ENCODE results near the gene MGAT5.
"Not testable (repeated sequence)": the region's sequence is repeated elsewhere in the genome, so short reads cannot be mapped to it uniquely, and the experiment has no call there.

The MGAT5 gene

GRCh38 chr2:134281815-134282419, 28.0 kb downstream of the MGAT5 start:
- DNase-seq = no peak

GRCh38 chr2:134282629-134283400, 28.9 kb downstream of the MGAT5 start:
- no peak for DNase-seq

- DNase-seq = no peak
Measured at GRCh38 chr2:134283661-134284060, 29.8 kb downstream of the MGAT5 start.

GRCh38 chr2:134284119-134284670, 30.3 kb downstream of the MGAT5 start:
- DNase-seq = no peak

GRCh38 chr2:134287323-134287722, 33.5 kb downstream of the MGAT5 start:
- no peak for DNase-seq

GRCh38 chr2:134288814-134289213, 34.9 kb downstream of the MGAT5 start:
- DNase-seq = no peak

GRCh38 chr2:134289225-134289624, 35.4 kb downstream of the MGAT5 start:
- DNase-seq = no peak

GRCh38 chr2:134290358-134290757, 36.5 kb downstream of the MGAT5 start:
- no peak for DNase-seq

GRCh38 chr2:134292514-134292913, 38.6 kb downstream of the MGAT5 start:
- no peak for DNase-seq

GRCh38 chr2:134293719-134294537, 40.1 kb downstream of the MGAT5 start:
- no peak for DNase-seq

GRCh38 chr2:134294598-134294997, 40.7 kb downstream of the MGAT5 start:
- not testable (repeated sequence) for DNase-seq

GRCh38 chr2:134295441-134295840, 41.6 kb downstream of the MGAT5 start:
- no peak for DNase-seq

- no peak for DNase-seq
Measured at GRCh38 chr2:134296301-134296700, 42.4 kb downstream of the MGAT5 start.

GRCh38 chr2:134299334-134299733, 45.5 kb downstream of the MGAT5 start:
- no peak for DNase-seq

- no peak for DNase-seq
Measured at GRCh38 chr2:134300585-134300984, 46.7 kb downstream of the MGAT5 start.

GRCh38 chr2:134301099-134301927, 47.4 kb downstream of the MGAT5 start:
- no peak for DNase-seq

GRCh38 chr2:134301928-134302260, 48.0 kb downstream of the MGAT5 start:
- no peak for DNase-seq

GRCh38 chr2:134304394-134305108, 50.7 kb downstream of the MGAT5 start:
- no peak for DNase-seq

- no peak for DNase-seq
Measured at GRCh38 chr2:134305109-134305491, 51.2 kb downstream of the MGAT5 start.

GRCh38 chr2:134306521-134306920, 52.6 kb downstream of the MGAT5 start:
- no peak for DNase-seq

- DNase-seq = no peak
Measured at GRCh38 chr2:134307334-134307733, 53.5 kb downstream of the MGAT5 start.
